Spleen (tissue), 7 donors: ENCODE results near the gene PRR5L.

ENCODE experiments used
- CTCF ChIP-seq, 11 experiments: fragments of 200-600 bp in 7 of 11; fragments of 450-650 bp in 4 of 11; sonication (generic) in 4 of 11; IDR thresholded peaks in 8 of 11; conservative IDR thresholded peaks in 3 of 11; 1 replicate in 7 of 11; 2 replicates in 4 of 11; pipeline versions ENCODE4 v1.4.0 to v1.8.0; 2016 to 2021; ENCODE audit warnings: antibody characterized with exemption in 11 of 11, inconsistent platforms in 4 of 11, mild to moderate bottlenecking in 1 of 11
- POLR2A ChIP-seq, 3 donors: fragments of 450-650 bp; IDR thresholded peaks; one replicate each; pipeline ENCODE4 v1.5.1; 2017; ENCODE audit warnings: antibody characterized with exemption in 3 of 3, mild to moderate bottlenecking in 1 of 3
- POLR2AphosphoS5 ChIP-seq, 3 donors: sonication (generic); formaldehyde crosslinking; IDR thresholded peaks; one replicate each; pipeline ENCODE4 v1.5.1; 2017; ENCODE audit warnings: antibody characterized with exemption in 3 of 3
- donor health status: DM: no; HTN: no; CAD: no; lungs with moderate emphysema.
- donor health status: DM: no; HTN: no; CAD: no.
- donor health status: DM: no; HTN: no; CAD: no.

- no peak for TF ChIP-seq CTCF (IDR thresholded peaks at IDR 0.05 in 8 of 11, conservative IDR thresholded peaks at IDR 0.05 in 3 of 11)
- no peak for TF ChIP-seq POLR2A (IDR thresholded peaks at IDR 0.05)
- no peak for TF ChIP-seq POLR2AphosphoS5 (IDR thresholded peaks at IDR 0.05)
Observed at GRCh38 chr11:36333897-36334296, 37.8 kb downstream of the PRR5L start.
